ENCODE results near the gene RPUSD3.

The RPUSD3 gene

DNA sequence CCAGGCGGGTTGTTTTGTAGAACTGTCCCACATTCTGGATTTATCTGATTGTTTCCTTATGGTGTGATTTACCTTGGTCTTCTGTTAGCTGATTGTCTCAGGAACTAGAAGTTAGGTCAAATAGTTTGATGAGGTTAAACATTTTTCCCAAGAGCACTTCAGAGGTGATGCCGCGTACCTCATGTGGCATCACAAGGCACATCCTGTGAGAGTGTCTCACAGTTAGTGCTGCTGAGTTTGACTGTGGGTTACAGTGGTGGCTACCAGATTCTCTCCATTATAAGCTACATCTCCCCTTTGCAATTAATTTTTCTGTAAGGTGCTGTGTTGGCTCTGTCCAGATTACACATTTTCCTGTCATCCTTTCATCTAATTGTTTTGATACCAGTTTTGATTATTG, 12.6 kb downstream of the RPUSD3 start:
- peaks cover 27% of the 10 kb centered on the region for H3K36me3 ChIP-seq (ENCODE audit: control insufficient read depth, insufficient read depth, low read length)
- no peak overlapping the region for H3K4me3 ChIP-seq (ENCODE audit: low read depth, low read length)
- H3K4me1 ChIP-seq (ENCODE audit: control insufficient read depth, insufficient read depth, low read length): no peaks in the 10 kb centered on the region
- H3K27ac ChIP-seq (ENCODE audit: low read depth, low read length): no peak overlapping the region
- no peak overlapping the region for H3K9ac ChIP-seq (ENCODE audit: low read length)
- H3K9me3 ChIP-seq (ENCODE audit: control insufficient read depth, insufficient read depth, low read depth, low read length): no peaks in the 10 kb centered on the region
- no peaks in the 10 kb centered on the region for H3K27me3 ChIP-seq (ENCODE audit: control insufficient read depth, insufficient read depth, low read length)

GRCh38 chr3:9828801-9829755, 14.7 kb downstream of the RPUSD3 start:
- Histone ChIP-seq H3K4me3 (ENCODE audit: low read depth, low read length) (no peak overlapping the region), H3K36me3 (ENCODE audit: control insufficient read depth, insufficient read depth, low read length) (peaks cover 7% of the 10 kb centered on the region; the same call in 1 of the 2 replicates), H3K9ac (ENCODE audit: low read length) (no peak overlapping the region), H3K27me3 (ENCODE audit: control insufficient read depth, insufficient read depth, low read length) (no peaks in the 10 kb centered on the region), H3K27ac (ENCODE audit: low read depth, low read length) (no peak overlapping the region), H3K4me1 (ENCODE audit: control insufficient read depth, insufficient read depth, low read length) (no peaks in the 10 kb centered on the region), H3K9me3 (ENCODE audit: control insufficient read depth, insufficient read depth, low read depth, low read length) (no peaks in the 10 kb centered on the region)

DNA sequence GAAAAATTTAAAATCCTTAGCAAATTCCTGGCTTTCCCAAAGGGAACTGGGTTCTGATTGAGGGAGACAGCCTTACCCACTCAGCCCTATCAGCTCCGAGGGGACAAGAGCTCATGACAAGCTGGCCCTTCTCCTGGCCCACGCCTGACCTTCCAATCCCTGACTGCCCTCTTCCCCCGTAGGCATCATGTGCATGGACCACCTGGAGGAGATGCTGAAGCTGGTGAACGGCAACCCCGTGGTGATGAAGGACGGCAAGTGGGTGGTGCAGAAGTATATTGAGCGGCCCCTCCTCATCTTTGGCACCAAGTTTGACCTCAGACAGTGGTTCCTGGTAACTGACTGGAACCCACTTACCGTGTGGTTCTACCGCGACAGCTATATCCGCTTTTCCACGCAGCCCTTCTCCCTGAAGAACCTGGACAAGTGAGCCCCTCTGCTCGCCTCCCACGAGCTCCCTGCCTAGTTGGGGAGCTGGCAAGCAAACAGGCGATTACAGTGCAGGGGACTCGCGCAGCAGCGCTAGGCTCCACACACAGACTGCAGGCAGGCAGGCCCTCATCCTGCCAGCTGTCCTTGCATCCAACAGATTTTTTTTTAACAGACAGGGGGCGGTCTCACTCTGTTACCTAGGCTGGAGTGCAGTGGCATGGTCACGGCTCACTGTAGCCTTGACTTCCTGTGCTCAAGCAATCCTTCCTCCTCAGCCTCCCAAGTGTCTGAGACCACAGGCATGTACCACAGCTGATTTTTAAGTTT, 16.8 kb downstream of the RPUSD3 start:
- H3K9ac ChIP-seq (ENCODE audit: low read length): no peak overlapping the region
- H3K36me3 ChIP-seq (ENCODE audit: control insufficient read depth, insufficient read depth, low read length): no peaks in the 10 kb centered on the region
- no peak overlapping the region for H3K27ac ChIP-seq (ENCODE audit: low read depth, low read length)

GRCh38 chr3:9825451-9826040, 18.3 kb downstream of the RPUSD3 start:
- H3K9ac ChIP-seq (ENCODE audit: low read length): no peak overlapping the region
- H3K36me3 ChIP-seq (ENCODE audit: control insufficient read depth, insufficient read depth, low read length): no peaks in the 10 kb centered on the region
- H3K4me1 ChIP-seq (ENCODE audit: control insufficient read depth, insufficient read depth, low read length): no peaks in the 10 kb centered on the region
- H3K27ac ChIP-seq (ENCODE audit: low read depth, low read length): no peak overlapping the region
- H3K27me3 ChIP-seq (ENCODE audit: control insufficient read depth, insufficient read depth, low read length): no peaks in the 10 kb centered on the region
- H3K4me3 ChIP-seq (ENCODE audit: low read depth, low read length): no peak overlapping the region
- H3K9me3 ChIP-seq (ENCODE audit: control insufficient read depth, insufficient read depth, low read depth, low read length): no peaks in the 10 kb centered on the region

More for the DNA sequence above, 16.8 kb downstream of the RPUSD3 start:
- Histone ChIP-seq H3K27me3 (ENCODE audit: control insufficient read depth, insufficient read depth, low read length) (no peaks in the 10 kb centered on the region), H3K4me3 (ENCODE audit: low read depth, low read length) (no peak overlapping the region), H3K4me1 (ENCODE audit: control insufficient read depth, insufficient read depth, low read length) (no peaks in the 10 kb centered on the region), H3K9me3 (ENCODE audit: control insufficient read depth, insufficient read depth, low read depth, low read length) (no peaks in the 10 kb centered on the region)

- Histone ChIP-seq H3K27ac (ENCODE audit: low read depth, low read length) (no peak overlapping the region), H3K9ac (ENCODE audit: low read length) (no peak overlapping the region), H3K36me3 (ENCODE audit: control insufficient read depth, insufficient read depth, low read length) (no peaks in the 10 kb centered on the region), H3K9me3 (ENCODE audit: control insufficient read depth, insufficient read depth, low read depth, low read length) (no peaks in the 10 kb centered on the region), H3K4me1 (ENCODE audit: control insufficient read depth, insufficient read depth, low read length) (no peaks in the 10 kb centered on the region), H3K4me3 (ENCODE audit: low read depth, low read length) (no peak overlapping the region), H3K27me3 (ENCODE audit: control insufficient read depth, insufficient read depth, low read length) (no peaks in the 10 kb centered on the region)
Observed at GRCh38 chr3:9820946-9821345, 22.9 kb downstream of the RPUSD3 start.

DNA sequence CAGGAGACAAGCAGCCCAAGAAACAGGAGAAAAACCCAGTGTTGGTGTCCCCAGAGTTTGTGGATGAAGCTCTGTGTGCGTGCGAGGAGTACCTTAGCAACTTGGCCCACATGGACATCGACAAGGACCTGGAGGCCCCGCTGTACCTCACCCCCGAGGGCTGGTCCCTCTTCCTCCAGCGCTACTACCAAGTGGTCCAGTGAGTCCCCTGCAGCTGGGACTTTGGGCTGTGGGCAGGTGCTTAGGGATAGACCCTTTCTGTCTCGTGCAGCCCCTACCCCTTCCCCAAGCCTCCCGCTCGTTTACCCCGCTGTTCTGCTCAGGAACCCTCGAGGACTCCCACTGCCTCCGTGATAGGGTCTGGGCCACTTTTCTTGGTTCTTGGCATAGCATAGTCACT, 23.3 kb downstream of the RPUSD3 start:
- no peak overlapping the region for H3K9ac ChIP-seq (ENCODE audit: low read length)
- H3K4me3 ChIP-seq (ENCODE audit: low read depth, low read length): no peak overlapping the region
- no peaks in the 10 kb centered on the region for H3K9me3 ChIP-seq (ENCODE audit: control insufficient read depth, insufficient read depth, low read depth, low read length)
- no peaks in the 10 kb centered on the region for H3K36me3 ChIP-seq (ENCODE audit: control insufficient read depth, insufficient read depth, low read length)
- no peaks in the 10 kb centered on the region for H3K27me3 ChIP-seq (ENCODE audit: control insufficient read depth, insufficient read depth, low read length)
- H3K4me1 ChIP-seq (ENCODE audit: control insufficient read depth, insufficient read depth, low read length): no peaks in the 10 kb centered on the region
- H3K27ac ChIP-seq (ENCODE audit: low read depth, low read length): no peak overlapping the region

DNA sequence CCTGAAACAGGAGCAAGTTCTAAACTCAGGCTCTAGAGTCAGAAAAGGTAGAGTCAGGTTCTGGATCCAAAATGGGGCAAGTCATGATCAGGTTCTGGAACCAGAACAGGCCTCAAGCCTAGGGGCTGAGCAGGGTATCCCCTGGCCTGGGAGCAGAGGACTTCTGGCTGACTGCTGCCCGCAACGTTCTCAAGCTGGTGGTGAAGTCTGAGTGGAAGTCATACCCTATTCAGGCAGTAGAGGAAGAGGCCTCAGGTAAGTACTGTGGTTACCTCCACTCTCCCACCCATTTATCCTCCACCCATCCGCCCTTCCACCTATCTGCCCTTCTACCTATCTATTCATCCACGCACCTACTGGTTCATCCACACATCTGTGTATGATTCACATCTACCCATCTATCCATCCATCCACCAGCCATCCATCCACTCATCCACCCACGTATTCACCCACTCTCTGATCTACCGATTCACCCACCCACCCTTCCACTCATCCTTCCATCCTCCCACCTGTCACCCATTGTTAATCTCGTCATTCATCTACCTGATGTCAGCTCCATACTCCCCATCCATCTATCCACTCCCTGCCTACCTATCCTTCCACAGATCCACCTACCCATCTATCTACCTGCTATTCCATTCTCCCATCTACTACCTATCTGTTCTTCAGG, 25.0 kb downstream of the RPUSD3 start:
- H3K27ac ChIP-seq (ENCODE audit: low read depth, low read length): no peak overlapping the region
- no peaks in the 10 kb centered on the region for H3K4me1 ChIP-seq (ENCODE audit: control insufficient read depth, insufficient read depth, low read length)
- no peaks in the 10 kb centered on the region for H3K9me3 ChIP-seq (ENCODE audit: control insufficient read depth, insufficient read depth, low read depth, low read length)
- no peaks in the 10 kb centered on the region for H3K36me3 ChIP-seq (ENCODE audit: control insufficient read depth, insufficient read depth, low read length)
- H3K9ac ChIP-seq (ENCODE audit: low read length): no peak overlapping the region
- H3K4me3 ChIP-seq (ENCODE audit: low read depth, low read length): no peak overlapping the region
- no peaks in the 10 kb centered on the region for H3K27me3 ChIP-seq (ENCODE audit: control insufficient read depth, insufficient read depth, low read length)

DNA sequence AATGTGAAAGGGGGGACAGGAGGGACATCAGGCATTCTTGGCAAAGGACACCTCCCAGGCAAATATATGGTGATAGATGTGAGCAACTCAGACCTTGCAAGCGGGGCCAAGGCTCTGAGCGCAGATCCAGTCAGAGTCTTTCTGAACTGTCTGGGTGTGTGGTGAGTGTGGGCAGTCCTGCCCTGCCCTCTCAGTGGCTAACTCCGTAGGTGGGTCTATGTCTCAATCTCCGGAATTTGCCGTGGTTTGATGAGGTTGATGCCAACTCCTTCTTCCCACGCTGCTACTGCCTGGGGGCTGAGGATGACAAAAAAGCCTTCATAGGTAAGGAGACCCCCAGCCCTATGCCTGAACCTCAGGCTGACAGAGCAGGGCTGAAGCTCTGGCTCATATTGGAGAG, 26.4 kb downstream of the RPUSD3 start:
- Histone ChIP-seq H3K4me1 (ENCODE audit: control insufficient read depth, insufficient read depth, low read length) (no peaks in the 10 kb centered on the region), H3K9ac (ENCODE audit: low read length) (no peak overlapping the region), H3K9me3 (ENCODE audit: control insufficient read depth, insufficient read depth, low read depth, low read length) (no peaks in the 10 kb centered on the region), H3K4me3 (ENCODE audit: low read depth, low read length) (no peak overlapping the region), H3K36me3 (ENCODE audit: control insufficient read depth, insufficient read depth, low read length) (peaks cover 6% of the 10 kb centered on the region; the same call in 1 of the 2 replicates), H3K27ac (ENCODE audit: low read depth, low read length) (no peak overlapping the region), H3K27me3 (ENCODE audit: control insufficient read depth, insufficient read depth, low read length) (no peaks in the 10 kb centered on the region)

DNA sequence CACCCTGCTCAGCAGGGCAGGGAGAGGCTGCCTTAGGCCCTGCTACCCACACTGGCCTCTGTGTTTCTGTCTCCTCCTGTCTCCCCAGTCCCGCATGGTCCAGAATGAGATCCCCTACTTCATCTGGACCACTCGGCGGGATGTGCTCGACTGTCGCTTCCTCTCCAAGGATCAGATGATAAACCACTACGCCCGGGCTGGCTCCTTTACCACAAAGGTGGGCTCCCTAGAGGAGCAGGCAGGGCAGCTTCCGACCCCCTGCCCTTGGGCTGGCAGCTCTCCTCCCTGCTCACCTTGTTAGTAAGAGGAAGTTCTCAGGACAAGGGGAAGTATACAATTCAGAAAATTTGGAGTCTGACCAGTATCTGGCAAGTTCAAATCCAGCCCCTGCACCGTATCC, 27.8 kb downstream of the RPUSD3 start:
- H3K27me3 ChIP-seq (ENCODE audit: control insufficient read depth, insufficient read depth, low read length): peaks cover 5% of the 10 kb centered on the region; the same call in 1 of the 2 replicates
- no peaks in the 10 kb centered on the region for H3K9me3 ChIP-seq (ENCODE audit: control insufficient read depth, insufficient read depth, low read depth, low read length)
- H3K4me1 ChIP-seq (ENCODE audit: control insufficient read depth, insufficient read depth, low read length): no peaks in the 10 kb centered on the region
- H3K27ac ChIP-seq (ENCODE audit: low read depth, low read length): no peak overlapping the region
- no peak overlapping the region for H3K4me3 ChIP-seq (ENCODE audit: low read depth, low read length)
- H3K36me3 ChIP-seq (ENCODE audit: control insufficient read depth, insufficient read depth, low read length): peaks cover 6% of the 10 kb centered on the region; the same call in 1 of the 2 replicates
- H3K9ac ChIP-seq (ENCODE audit: low read length): no peak overlapping the region

DNA sequence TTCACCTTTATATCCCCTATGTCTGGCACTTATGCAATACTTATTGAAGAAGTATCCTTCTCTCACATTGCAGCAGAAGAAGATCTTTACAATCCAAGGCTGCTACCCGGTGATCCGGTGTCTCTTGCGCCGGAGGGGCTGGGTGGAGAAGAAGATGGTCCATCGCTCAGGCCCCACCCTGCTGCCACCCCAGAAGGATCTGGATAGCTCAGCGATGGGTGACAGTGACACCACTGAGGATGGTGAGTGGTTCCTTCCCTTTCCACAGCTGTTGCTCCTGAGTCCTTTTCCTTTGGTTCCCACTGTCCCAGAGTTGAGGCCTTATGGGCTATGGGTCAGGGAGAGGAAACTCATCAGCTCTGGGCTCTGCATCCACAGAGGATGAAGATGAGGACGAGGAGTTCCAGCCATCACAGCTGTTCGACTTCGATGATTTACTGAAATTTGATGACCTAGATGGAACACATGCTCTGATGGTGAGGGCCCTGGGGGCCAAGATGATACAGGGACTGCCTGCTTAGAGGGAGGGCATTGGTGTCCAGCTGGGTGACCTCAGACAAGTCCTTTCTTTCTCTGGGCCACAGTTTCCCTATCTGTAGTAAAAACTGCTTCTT, 30.8 kb downstream of the RPUSD3 start:
- H3K4me3 ChIP-seq (ENCODE audit: low read depth, low read length): no peak overlapping the region

More for the DNA sequence above, 30.8 kb downstream of the RPUSD3 start:
- Histone ChIP-seq H3K27me3 (ENCODE audit: control insufficient read depth, insufficient read depth, low read length) (peaks cover 12% of the 10 kb centered on the region), H3K27ac (ENCODE audit: low read depth, low read length) (no peak overlapping the region), H3K9ac (ENCODE audit: low read length) (no peak overlapping the region), H3K9me3 (ENCODE audit: control insufficient read depth, insufficient read depth, low read depth, low read length) (no peaks in the 10 kb centered on the region), H3K36me3 (ENCODE audit: control insufficient read depth, insufficient read depth, low read length) (peaks cover 6% of the 10 kb centered on the region; the same call in 1 of the 2 replicates), H3K4me1 (ENCODE audit: control insufficient read depth, insufficient read depth, low read length) (peaks cover 13% of the 10 kb centered on the region; the same call in 1 of the 2 replicates)
